HL-60 (cell line): ENCODE results near the gene RNASE13.

Experiments used
- DNase-seq, 2 experiments: peaks; one replicate each; pipeline ENCODE4 v3.0.0-alpha.2; 2010 to 2020; ENCODE audit warnings: low read depth in 1 of 2, low spot score in 1 of 2
- H3K27ac ChIP-seq: fragments of 250-450 bp; sonication (Bioruptor Pico); replicated peaks from 2 replicates; pipeline ENCODE4 v1.5.1; 2020; ENCODE audit warnings: mild to moderate bottlenecking, moderate library complexity
- H3K27me3 ChIP-seq: fragments of 250-450 bp; sonication (Bioruptor Pico); 2 replicates; pipeline ENCODE4 v1.5.1; 2021; ENCODE audit warnings: mild to moderate bottlenecking, moderate library complexity; ENCODE audit not compliant: insufficient read depth, poor library complexity, severe bottlenecking
- H3K4me3 ChIP-seq: replicated peaks from 2 replicates; pipeline ENCODE4 v1.5.1; 2011; ENCODE audit warnings: mild to moderate bottlenecking, control low read depth, low read length; ENCODE audit not compliant: insufficient read depth
- CTCF ChIP-seq: IDR thresholded peaks from one replicate; pipeline ENCODE4 v1.5.1; 2011; ENCODE audit warnings: low read length, control low read depth, inconsistent platforms; ENCODE audit not compliant: insufficient read depth
- GABPA ChIP-seq: IDR thresholded peaks from 2 replicates; pipeline ENCODE4 v1.6.1; 2012; ENCODE audit warnings: low read depth
- POLR2AphosphoS5 ChIP-seq: IDR thresholded peaks from 2 replicates; pipeline ENCODE4 v1.6.1; 2012; ENCODE audit warnings: low read depth
- REST ChIP-seq: IDR thresholded peaks from 2 replicates; pipeline ENCODE4 v1.6.1; 2012; ENCODE audit warnings: low read depth; ENCODE audit not compliant: insufficient replicate concordance
- SPI1 ChIP-seq: IDR thresholded peaks from 2 replicates; pipeline ENCODE4 v1.6.1; 2012; ENCODE audit warnings: low read depth, mild to moderate bottlenecking, borderline replicate concordance

RNASE13 gene

GRCh38 chr14:21056520-21057163 lies 22.0 kb upstream of the RNASE13 start:
- Histone ChIP-seq H3K4me3 (no peak overlapping the region), H3K27me3 (no peaks in the 10 kb centered on the region), H3K27ac (no peak overlapping the region)
- TF ChIP-seq REST = no peak
- TF ChIP-seq SPI1 = no peak
- TF ChIP-seq POLR2AphosphoS5 = no peak
- no peak for TF ChIP-seq GABPA
- no peak for TF ChIP-seq CTCF
- DNase-seq = no peak

DNA sequence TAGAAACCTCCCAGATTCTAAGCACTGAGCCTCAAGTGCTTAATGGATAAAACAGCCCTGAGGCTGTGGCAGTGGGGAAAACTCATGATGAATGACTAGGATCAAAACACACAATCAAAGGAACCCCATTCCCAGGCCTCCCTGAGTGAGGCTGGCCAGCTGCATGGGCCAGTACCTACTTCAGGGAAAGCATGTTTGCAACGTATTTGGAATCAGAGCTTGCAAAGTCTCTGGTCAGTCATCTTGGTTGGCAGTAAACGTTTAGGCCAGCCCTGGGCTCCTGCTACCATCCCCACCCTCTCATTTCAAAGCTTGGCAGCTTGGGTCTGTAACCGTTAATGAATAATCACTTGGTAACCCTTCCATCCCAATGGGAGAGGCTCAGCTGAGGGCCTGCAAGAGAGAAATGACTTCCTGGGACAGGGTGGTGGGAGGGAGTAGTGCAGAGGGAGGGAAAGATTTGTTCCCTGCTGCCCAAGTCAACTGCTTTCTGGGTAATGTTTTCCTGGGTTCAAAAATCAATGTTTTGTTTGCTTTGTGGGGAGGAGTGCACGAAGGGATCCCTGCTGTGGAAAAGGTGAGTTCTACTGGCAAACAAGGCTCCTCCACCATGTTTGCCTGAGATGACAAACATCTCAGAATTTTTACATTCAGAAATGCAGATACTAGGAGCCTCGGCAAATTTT lies 21.0 kb upstream of the RNASE13 start:
- no peaks in the 10 kb centered on the region for H3K27me3 ChIP-seq
- TF ChIP-seq POLR2AphosphoS5 (no peak), CTCF (no peak), GABPA (no peak), SPI1 (no peak), REST (no peak)
- no peak overlapping the region for H3K27ac ChIP-seq
- no peak for DNase-seq
- H3K4me3 ChIP-seq = no peak overlapping the region

- Histone ChIP-seq H3K27ac (no peak overlapping the region), H3K4me3 (no peak overlapping the region), H3K27me3 (no peaks in the 10 kb centered on the region)
- no peak for DNase-seq
- TF ChIP-seq GABPA (no peak), POLR2AphosphoS5 (no peak), SPI1 (no peak), CTCF (no peak), REST (no peak)
These were observed 20.1 kb upstream of the RNASE13 start for GRCh38 chr14:21054768-21055145.
